MCF 10A (cell line): Measurements from ENCODE around the gene PPARA. TPM values are rescaled to one million over a fixed set of nuclear protein-coding genes. Genes with fewer than 3 reads are reported as not detected.

ENCODE experiments used
- BruUV-seq: library from RNA; stranded (reverse); fragments of 400-500 nt; replicated peaks from 2 replicates; lab custom pipeline; 2021; lab: Mats Ljungman, UMichigan
- CTCF ChIA-PET: fragments of 300-600 bp; sonication (Branson Sonifier 250); formaldehyde crosslinking; extraction: SDS; loops from one replicate; lab custom pipeline; 2021; ENCODE audit warnings: antibody characterized with exemption, inconsistent platforms; lab: Yijun Ruan, JAX
- POLR2A ChIA-PET: fragments of 300-600, 350-650 bp; sonication (Branson Sonifier 250); formaldehyde crosslinking; extraction: SDS; loops from one replicate; lab custom pipeline; 2020; ENCODE audit warnings: antibody characterized with exemption, inconsistent platforms; lab: Yijun Ruan, JAX
- DNase-seq: peaks from one replicate; pipeline ENCODE4 v3.0.0-alpha.2; 2018; ENCODE audit not compliant: unreplicated experiment
- H3K27ac Mint-ChIP-seq: one replicate; pipeline ENCODE4 v1.8.0; 2022; ENCODE audit warnings: mild to moderate bottlenecking, low read depth, mixed read lengths; ENCODE audit not compliant: unreplicated experiment
- H3K27me3 Mint-ChIP-seq: one replicate; pipeline ENCODE4 v1.8.0; 2022; ENCODE audit warnings: mixed read lengths; ENCODE audit not compliant: insufficient read depth, unreplicated experiment
- H3K36me3 Mint-ChIP-seq: one replicate; pipeline ENCODE4 v1.8.0; 2022; ENCODE audit warnings: mild to moderate bottlenecking, moderate library complexity, mixed read lengths; ENCODE audit not compliant: insufficient read depth, unreplicated experiment
- H3K4me1 Mint-ChIP-seq: one replicate; pipeline ENCODE4 v1.8.0; 2022; ENCODE audit warnings: mixed read lengths; ENCODE audit not compliant: insufficient read depth, unreplicated experiment
- H3K4me3 Mint-ChIP-seq: one replicate; pipeline ENCODE4 v1.8.0; 2022; ENCODE audit warnings: mild to moderate bottlenecking, moderate library complexity, mixed read lengths; ENCODE audit not compliant: unreplicated experiment
- H3K9me3 Mint-ChIP-seq: one replicate; pipeline ENCODE4 v1.8.0; 2022; ENCODE audit warnings: mixed read lengths; ENCODE audit not compliant: unreplicated experiment
- intact Hi-C: fragments of 100-400 bp; cut with micrococcal nuclease; formaldehyde crosslinking; loops from 2 replicates; pipeline ENCODE4 v1.14.1; 2022
- total RNA-seq: library from RNA; stranded (reverse); gene quantifications from 2 replicates; pipeline ENCODE4 v1.2.3, GENCODE V29; 2022
- TF ChIP-seq, protein P1 (sequence below): fragments of 200-600 bp; IDR thresholded peaks from one replicate; pipeline ENCODE4 v1.8.0; 2022; ENCODE audit warnings: antibody characterized with exemption, mild to moderate bottlenecking; ENCODE audit not compliant: unreplicated experiment

PPARA gene
- total RNA-seq, 1 experiment from 2014 or later, result 8.0 TPM

GRCh38 chr22:46107753-46108563 lies 42.4 kb upstream of the PPARA start:
- TF ChIP-seq, protein P1, sequence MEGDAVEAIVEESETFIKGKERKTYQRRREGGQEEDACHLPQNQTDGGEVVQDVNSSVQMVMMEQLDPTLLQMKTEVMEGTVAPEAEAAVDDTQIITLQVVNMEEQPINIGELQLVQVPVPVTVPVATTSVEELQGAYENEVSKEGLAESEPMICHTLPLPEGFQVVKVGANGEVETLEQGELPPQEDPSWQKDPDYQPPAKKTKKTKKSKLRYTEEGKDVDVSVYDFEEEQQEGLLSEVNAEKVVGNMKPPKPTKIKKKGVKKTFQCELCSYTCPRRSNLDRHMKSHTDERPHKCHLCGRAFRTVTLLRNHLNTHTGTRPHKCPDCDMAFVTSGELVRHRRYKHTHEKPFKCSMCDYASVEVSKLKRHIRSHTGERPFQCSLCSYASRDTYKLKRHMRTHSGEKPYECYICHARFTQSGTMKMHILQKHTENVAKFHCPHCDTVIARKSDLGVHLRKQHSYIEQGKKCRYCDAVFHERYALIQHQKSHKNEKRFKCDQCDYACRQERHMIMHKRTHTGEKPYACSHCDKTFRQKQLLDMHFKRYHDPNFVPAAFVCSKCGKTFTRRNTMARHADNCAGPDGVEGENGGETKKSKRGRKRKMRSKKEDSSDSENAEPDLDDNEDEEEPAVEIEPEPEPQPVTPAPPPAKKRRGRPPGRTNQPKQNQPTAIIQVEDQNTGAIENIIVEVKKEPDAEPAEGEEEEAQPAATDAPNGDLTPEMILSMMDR, result no peak
- CTCF ChIA-PET, result interaction anchor here (0.5 to 1.9 kb wide), 5 partner anchors 9 to 102 kb away, joined by 3 to 5 read pairs (median 4); no protein-coding TSS in a partner anchor
- Mint-ChIP-seq H3K4me1 (peaks cover 40% of the 10 kb centered on the region), H3K27me3 (no peaks in the 10 kb centered on the region), H3K27ac (peak overlapping the region; percentile 93), H3K36me3 (peaks cover 100% of the 10 kb centered on the region), H3K4me3 (peak overlapping the region; percentile 65), H3K9me3 (no peaks in the 10 kb centered on the region)
- no peak for DNase-seq
- intact Hi-C loops, result loop anchor here (5.0 kb wide), 1 partner anchor 36 kb away; no protein-coding TSS in a partner anchor
- BruUV-seq, result no TSS peak
- POLR2A ChIA-PET, result interaction anchor here (0.7 to 4.3 kb wide), 17 partner anchors 9 to 189 kb away, joined by 3 to 31 read pairs (median 7); partner anchors contain the start of gene GTSE1

GRCh38 chr22:46108564-46109473 lies 41.5 kb upstream of the PPARA start:
- Mint-ChIP-seq H3K27me3 (no peaks in the 10 kb centered on the region), H3K36me3 (peaks cover 100% of the 10 kb centered on the region), H3K27ac (peak overlapping the region; percentile 93), H3K9me3 (no peaks in the 10 kb centered on the region), H3K4me1 (peaks cover 34% of the 10 kb centered on the region), H3K4me3 (peak overlapping the region; percentile 12)
- intact Hi-C loops, result loop anchor here (5.0 kb wide), 1 partner anchor 37 kb away; no protein-coding TSS in a partner anchor
- peak; percentile 72 for DNase-seq
- BruUV-seq, result no TSS peak
- TF ChIP-seq, protein P1, result peak; percentile 7
- ChIA-PET POLR2A (interaction anchor here (0.6 to 4.3 kb wide), 8 partner anchors 8 to 102 kb away, joined by 3 to 20 read pairs (median 8); no protein-coding TSS in a partner anchor), CTCF (interaction anchor here (0.7 to 2.1 kb wide), 5 partner anchors 8 to 187 kb away, joined by 3 to 9 read pairs (median 4); no protein-coding TSS in a partner anchor)

DNA sequence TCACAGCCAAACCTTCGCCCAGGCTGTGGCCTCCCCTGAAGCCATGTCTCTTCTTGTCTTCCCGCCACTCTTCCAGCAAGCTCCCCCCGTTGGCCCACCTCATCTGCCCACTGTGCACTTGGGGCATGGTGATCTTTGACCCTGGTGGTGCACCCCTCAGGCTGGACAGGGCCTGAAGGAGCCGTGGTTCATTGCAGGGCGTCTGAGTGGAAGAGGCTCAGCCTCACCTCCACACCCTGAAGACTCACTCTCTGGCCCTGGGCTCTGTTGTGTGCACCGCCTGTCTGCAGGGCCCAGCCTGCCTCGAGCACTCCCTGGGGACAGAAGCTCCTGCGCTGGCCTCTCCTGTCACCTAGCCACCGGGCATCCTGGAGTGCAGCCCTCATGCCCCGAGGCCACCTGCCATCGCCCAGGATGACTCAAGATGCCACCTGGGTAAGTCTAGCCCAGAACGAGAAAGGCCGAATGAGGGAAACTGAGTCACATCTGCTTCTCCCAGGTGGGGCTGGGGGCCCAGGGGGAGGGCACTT lies 40.8 kb upstream of the PPARA start:
- no peaks in the 10 kb centered on the region for H3K9me3 Mint-ChIP-seq
- H3K27me3 Mint-ChIP-seq, result no peaks in the 10 kb centered on the region
- peaks cover 100% of the 10 kb centered on the region for H3K36me3 Mint-ChIP-seq
- peaks cover 34% of the 10 kb centered on the region for H3K4me1 Mint-ChIP-seq
- ChIA-PET POLR2A (interaction anchor here (1.4 to 4.3 kb wide), 4 partner anchors 28 to 102 kb away, joined by 6 to 15 read pairs (median 8); no protein-coding TSS in a partner anchor), CTCF (interaction anchor here (0.7 to 2.1 kb wide), 4 partner anchors 21 to 186 kb away, joined by 3 to 9 read pairs (median 4); no protein-coding TSS in a partner anchor)
- H3K27ac Mint-ChIP-seq, result peak overlapping the region; percentile 93
- intact Hi-C loops, result loop anchor here (5.0 kb wide), 1 partner anchor 37 kb away; no protein-coding TSS in a partner anchor
- TF ChIP-seq, protein P1, result no peak
- BruUV-seq, result no TSS peak
- no peak for DNase-seq
- peak overlapping the region; percentile 12 for H3K4me3 Mint-ChIP-seq
